HG03354 (cell line): ENCODE results near the gene CHAC2.
A peak's percentile ranks its signal among the peaks of the same experiment; 100 is the strongest.
"Not testable (repeated sequence)": the region's sequence is repeated elsewhere in the genome, so short reads cannot be mapped to it uniquely, and the experiment has no call there.

Source experiments
- ATAC-seq: cut with Tn5 transposase; IDR thresholded peaks from one replicate; pipeline ENCODE4 v1.9.1; 2021; ENCODE audit warnings: mild to moderate bottlenecking; ENCODE audit not compliant: unreplicated experiment, poor library complexity, severe bottlenecking

CHAC2 gene

DNA sequence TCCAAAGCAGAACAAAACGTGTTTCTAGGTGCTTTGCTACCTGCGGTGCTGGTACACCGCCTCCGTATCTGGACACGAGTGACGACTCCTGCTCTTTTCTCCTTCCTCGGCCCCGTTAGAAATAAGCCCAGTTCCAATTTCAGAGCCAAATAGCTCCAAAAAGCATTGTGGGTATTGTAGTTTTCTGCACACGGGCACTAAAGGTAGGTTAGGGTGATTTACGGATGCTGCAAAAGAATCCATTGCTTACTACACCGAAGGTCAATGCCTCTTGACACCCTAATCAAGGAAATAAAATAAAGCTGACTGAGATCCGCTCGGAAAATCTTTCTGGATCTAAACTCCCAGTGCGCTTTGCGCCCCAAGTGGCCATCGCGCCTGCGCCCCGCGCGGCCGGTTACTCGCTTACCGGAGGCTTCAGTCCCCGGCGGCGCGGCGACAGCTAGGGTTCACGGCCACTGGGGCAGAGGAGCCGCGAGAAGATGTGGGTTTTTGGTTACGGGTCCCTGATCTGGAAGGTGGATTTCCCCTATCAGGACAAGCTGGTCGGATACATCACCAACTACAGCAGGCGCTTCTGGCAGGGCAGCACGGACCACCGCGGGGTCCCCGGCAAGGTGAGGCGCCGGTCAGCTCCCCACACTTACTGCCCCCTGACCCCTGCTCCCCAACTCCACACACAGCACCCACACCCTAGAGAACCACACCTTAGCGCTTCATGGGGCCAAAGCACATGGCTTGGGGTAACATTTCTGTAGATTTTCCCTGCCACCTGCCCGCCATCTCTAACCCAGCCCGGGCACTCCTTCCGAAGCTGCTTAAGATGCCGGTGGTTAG, at the start of gene CHAC2:
Gene CHAC2 (plus strand): TSS at position 400 of the 837 bp plus-strand sequence. CDS start 83 bp downstream, at position 483.
- peak; percentile 94 for ATAC-seq

DNA sequence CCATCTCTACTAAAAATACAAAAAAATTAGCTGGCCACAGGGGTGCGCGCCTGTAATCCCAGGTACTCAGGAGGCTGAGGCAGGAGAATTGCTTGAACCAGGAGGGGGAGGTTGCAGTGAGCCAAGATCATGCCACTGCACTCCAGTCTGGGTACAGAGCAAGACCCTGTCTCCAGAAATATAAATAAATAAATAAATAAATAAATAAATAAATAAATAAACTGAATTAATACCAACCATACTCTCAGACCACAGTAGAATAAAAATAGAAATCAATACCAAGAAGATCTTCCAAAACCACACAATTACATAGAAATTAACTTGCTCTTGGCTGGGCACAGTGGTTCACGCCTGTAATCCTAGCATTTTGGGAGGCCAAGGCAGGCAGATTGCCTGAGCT, 46.7 kb upstream of the CHAC2 start:
- not testable (repeated sequence) for ATAC-seq

DNA sequence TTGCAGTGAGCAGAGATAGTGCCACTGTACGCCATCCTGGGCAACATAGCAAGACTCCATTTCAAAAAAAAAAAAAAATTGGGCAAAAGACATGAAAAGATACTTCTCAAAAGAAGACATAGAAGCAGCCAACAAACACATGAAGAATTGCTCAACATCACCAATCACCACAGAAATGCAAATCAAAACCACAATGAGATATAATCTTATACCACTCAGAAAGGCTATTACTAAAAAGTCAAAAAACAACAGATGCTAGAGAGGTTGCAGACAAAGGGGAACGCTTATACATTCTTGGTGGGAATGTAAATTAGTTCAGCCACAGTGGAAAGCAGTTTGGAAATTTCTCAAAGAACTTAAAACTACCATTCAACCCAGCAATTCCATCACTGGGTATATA, 43.1 kb upstream of the CHAC2 start:
- no peak for ATAC-seq

DNA sequence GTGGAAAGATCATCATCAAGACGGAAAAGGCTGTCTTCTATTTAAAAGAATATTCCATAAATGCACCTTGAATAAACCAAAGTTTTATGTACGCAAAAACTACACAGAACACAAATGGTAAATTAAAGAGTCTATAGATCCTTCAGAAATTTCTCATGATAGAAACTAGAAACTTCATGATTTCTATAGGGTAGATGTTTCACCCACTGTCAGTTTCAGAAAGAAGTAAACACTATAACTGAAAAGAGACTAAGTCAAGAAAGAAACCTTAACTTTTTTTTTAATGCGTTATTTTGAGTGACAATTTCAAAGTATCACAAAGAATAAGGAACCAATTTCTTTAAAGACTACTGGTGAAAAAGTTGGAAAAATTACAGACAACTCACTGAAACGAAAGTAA, 41.9 kb upstream of the CHAC2 start:
- no peak for ATAC-seq

DNA sequence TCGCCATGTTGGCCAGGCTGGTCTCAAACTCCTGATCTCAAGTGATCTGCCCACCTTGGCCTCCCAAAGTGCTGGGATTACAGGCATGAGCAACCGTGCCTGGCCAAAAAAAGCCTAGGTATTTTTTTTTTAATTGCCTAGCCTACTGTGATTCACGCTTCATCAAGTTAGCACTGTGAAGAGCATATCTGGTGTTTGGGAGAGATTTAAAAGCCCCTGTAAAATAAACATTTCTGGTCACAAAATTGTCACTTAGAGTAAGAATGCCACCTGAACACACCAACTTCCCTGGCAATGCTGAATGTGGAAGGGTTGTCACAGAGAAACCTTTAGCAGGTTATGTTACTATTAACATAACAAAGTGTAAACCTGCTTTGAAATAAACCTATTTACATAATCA, 39.7 kb upstream of the CHAC2 start:
- no peak for ATAC-seq

DNA sequence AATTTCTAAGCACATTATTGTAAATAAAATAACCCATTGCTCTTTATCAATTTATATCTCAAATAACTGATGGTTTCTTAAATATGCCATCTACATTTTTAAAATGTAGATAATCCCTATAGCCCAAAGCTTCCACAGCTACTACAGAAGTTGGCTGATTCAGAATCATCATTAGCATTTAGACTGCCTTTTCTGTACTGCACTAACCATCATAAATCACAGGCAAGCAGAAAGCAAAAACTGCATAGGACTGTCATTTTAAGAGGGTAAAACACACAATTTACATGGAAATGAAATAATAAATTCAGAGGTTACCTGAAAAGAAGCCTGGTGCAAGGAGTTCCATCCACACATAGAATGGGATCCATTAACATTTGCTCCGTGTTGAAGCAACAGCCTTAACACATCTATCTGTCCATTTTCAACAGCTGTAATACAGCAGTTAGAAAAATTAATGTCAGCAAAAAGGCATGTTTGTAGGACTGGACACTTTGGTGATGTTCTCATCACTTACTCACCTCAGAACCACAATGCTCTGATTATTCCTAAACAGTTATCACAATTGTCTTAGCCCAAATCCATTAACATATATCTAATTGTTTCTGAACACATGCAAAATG, 38.4 kb upstream of the CHAC2 start:
- ATAC-seq: no peak

DNA sequence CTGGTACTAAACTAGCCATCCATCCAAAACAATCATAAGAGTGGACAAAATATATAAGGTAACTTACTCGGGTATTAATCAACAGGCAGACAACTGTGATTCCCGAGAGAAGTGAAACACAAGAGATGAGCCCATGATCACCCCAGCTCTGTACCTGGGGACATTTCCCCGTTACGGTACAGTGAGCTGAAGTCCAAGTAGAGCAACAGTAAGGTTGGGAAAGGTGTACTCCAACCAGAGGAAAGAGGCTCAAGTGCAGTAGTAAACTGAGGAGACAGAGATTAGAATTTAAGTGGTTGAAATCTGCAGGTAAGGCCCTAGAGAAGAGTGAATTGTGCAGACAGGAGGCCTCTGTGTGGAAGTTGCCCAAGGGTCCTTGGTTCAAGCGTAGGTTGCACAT, 30.5 kb upstream of the CHAC2 start:
- ATAC-seq: no peak

DNA sequence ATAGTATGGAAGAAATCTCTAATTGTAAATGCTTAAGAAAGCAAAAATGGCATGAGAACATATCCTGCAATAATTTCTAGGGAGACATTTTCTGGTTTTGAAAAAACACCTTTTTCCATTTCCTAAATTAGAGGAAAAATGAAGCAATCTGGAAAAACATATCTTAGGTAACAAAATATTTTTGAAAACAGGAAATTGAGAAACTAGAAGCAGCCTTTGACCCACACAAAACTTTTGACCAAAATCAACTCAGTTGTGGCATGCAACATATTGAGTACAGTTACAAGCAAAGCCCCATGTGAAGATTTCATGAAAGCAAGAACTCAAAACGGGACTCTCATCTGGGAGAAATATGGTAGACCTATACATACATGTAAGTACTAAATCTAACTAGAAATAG, 28.6 kb upstream of the CHAC2 start:
- no peak for ATAC-seq

DNA sequence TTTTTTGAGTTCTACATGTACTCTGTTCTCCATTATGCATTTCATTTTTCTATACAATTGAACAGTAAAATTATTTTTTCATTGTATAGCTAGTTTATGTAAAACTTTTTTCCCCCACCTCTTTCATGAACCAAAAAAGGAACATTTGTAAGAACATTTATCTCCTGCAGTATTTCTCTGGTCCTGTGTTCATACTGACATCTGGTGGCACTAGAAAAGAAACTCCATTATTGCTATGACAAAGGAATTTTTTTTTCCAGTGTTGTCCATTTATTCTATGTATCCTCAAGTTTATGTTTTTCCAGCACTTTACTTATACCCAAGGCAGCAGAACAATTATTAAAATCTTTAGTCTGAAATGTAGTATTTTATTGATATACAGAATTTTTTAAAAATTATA, 27.4 kb upstream of the CHAC2 start:
- ATAC-seq: no peak

DNA sequence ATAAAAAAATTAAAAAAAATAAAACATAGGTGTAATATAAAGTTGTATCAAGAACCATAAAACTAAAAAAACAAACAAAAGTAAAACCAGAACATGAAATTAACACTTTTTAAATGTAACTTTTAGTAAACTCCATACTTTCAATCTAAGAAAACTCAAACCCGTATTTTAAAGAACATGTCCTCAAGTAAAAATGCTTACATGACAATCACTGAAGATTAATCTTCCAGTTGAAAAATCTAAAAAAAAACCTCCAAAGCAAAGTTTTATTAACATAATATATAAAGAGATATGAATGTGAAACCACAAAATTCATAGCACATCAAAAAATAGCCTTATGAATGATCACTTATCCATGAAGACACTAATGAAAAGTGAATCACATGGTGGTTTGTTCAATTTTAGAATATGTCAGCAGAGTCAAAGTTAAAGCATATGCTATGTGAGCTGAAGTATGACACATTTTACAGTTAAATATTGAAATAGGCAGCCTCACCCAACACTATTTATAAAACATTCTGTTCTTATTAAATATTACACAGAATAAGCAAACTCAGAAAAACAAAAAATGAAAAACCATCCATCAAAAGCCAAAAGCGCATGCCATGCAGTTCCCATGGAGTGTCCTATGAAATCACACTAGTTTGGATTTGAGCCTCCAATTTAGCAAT, 23.1 kb upstream of the CHAC2 start:
- no peak for ATAC-seq

DNA sequence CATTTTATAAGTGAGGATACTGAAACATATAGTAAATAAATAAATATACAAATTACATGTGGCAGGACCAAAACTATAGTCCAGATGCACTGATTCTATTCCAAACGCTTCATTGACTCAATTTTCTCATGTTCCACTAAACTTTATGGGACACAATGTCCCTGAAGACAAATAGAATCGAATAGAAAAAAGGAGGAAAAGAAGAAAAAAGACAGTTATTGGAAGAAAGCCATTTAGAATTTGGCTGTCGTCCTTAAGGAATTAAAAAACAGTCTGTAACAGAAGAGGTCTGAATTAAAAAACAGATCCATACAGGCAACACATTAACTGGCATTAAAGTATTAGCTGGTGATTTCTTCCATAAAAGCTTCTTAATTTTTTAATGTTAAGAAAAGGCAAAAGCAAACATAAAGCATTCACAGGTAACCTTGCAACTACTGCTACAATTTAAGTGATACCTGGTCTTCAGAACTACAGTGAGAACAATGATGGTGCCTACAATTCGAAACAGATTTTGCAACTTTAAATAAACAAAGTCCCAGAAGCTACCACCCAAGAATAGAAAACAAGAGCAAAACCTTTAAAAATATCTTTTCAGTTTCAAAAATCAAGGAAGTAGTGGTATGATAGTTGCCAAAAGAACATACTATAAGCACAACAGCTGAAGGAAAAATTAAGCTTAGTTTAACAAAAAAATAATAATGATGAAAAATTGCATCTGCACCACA, 17.4 kb upstream of the CHAC2 start:
- ATAC-seq: no peak

DNA sequence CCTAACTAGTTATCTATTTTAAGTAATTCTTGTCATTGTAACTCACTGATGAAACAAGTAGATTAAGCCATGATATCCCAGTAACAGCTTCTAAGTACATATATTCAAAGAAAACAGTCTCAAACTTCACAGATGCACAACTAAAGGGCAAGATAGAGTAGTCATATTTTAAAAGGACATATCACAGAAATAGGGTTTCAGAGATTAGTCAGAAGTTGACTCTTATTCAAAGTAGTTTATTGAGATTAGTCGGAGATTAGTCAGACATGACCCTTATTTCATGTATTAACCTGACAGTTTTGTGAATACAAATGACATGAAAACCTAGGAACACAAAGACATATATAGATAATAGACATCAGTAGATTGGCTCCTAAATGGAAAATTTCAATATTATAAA, 15.9 kb upstream of the CHAC2 start:
- ATAC-seq: peak; percentile 92

DNA sequence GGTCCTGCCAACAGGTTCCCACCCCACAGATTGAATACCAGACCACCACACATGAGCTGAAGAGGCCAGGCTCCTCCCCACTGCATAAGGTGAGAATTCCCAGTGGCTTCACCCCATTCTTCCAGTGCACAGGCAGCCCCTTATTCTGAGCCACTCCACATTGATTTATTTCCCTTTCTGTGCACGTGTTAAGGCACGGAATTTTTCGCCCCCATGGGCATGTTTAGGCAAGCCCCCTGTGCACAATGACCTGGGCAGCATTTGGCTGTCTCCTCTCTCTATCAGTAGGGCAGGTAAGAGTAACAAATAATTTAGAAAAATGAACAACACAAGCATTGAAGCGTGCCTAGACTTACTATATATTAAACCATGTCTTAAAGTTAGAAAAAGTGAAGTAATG, 15.2 kb upstream of the CHAC2 start:
- no peak for ATAC-seq

DNA sequence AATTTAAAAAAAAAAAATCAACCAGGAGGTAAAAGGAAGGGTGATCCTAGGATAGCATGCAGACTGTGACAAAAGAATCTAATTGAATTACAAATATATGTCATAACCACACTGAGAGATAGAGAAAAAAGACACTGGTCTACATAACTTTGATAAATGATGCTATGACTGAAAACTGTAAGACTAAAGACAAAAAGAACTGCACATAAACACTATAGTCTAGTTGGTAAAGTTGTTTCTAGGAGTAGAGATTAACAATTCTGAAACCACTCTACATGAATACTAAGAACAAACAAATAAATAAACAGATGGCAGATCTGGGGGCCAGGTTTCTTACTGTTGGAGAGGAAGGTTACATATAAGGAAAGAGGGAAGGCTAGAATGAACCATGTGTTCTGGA, 14.6 kb upstream of the CHAC2 start:
- ATAC-seq: no peak

DNA sequence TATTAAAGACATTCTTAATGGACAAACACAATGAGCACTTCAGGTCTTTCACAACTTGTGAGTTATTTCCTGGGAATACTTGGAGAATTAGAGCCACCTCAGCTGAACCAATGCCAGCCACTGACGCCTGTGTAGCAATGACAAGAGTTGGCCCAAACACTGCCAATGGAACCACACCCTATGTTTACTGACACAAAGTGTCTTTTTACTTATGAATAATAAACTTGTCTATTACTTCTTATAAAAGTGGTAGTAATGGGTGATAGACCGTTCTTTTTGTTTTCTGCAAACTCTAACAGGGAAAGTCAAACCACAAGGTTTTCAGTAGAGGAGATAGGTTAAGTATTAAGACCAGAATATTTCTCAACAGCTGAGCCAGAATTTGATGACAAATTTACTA, 12.5 kb upstream of the CHAC2 start:
- peak; percentile 44 for ATAC-seq

DNA sequence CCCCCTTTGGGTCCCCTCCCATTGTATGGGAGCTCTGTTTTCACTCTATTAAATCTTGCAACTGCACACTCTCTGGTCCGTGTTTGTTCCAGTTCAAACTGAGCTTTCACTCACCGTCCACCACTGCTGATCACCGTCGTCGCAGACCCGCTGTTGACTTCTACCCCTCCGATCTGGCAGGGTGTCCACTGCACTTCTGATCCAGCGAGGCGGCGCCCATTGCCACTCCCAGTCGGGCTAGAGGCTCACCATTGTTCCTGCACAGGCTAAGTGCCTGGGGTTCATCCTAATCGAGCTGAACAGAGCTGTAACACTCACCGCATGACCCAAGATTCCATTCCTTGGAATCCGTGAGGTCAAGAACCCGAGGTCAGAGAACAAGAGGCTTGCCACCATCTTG, 11.0 kb upstream of the CHAC2 start:
- ATAC-seq: no peak

DNA sequence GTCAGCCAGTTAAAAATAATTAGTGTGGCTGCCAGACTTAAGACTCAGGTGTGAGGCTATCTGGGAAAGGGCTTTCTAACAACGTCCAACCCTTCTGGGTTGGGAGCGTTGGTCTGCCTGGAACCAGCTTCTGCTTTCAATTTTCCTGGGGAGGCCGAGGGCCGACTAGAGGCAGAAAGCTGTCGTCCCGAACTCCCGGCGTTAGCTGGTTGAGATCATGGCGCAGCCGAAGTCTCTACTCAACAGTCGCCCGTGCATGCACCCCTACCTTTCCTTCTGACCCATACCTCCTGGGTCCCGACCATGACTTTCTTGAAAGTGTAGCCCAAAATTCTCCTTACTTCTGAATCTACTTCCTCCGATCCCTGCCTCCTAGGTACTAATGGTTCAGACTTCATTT, 10.4 kb upstream of the CHAC2 start:
- ATAC-seq: not testable (repeated sequence)

DNA sequence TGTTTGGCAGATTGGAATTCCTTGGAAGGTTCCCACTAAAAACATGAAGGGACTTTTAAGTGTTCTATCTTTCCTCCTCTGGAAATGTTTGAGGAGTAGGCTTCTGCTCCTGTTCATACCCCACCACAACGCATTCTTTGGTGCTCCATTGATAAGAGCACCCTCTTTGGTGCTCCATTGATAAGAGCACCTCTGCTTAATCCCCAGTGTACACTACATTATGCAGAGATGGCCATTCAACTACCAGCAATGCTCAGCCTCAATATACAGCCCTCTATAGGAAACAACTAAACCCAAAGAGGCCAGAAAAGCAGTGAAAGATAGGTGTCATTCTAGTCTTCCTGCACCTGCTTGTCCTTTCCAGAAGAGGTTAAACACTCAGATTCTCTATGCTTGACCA, 1.8 kb upstream of the CHAC2 start:
- no peak for ATAC-seq

DNA sequence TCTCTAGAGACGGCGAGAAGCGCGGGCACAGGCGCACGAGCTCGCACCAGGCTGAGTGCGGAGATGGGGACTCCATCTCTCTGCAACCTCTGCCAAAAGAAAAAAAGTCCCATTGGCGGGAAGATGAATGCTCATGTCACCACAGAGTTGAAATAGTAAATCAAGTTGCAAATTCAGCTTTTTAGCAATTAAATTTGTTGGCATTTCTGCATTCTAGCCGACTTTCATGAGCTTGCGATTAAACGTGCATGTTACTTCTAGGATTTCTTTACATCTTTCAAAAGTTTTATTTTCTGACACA, 588 bp downstream of the CHAC2 start:
- ATAC-seq: peak; percentile 57

DNA sequence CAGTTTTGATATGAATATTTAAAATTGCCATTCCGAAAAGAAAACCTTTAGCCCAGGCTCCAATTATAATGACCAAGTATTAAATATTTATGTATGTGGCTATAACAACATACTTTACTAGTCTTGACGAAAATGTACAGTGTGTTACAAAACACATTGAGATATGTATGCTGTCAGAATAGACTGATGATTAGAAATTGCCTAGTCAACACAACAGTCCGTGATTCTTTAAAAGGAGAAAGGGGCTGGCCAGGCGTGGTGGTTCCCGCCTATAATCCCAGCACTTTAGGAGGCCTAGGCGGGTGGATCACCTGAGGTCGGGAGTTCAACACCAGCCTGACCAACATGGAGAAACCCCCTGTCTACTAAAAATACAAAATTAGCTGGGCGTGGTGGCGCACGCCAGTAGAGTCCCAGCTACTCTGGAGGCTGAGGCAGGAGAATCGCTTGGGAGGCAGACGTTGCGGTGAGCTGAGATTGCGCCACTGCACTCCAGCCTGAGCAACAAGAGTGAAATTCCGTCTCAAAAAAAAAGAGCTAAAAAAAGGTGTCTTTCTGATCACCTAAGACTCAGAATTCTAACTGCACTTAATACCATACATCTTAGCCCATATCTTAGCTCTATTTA, 1.8 kb downstream of the CHAC2 start:
- ATAC-seq: no peak
